BLaER1 treated with 17β-estradiol and CSF1 and Interleukin-3, amounts not matched to agents 10 nM and 100 nM (cell line): ENCODE data around the gene EFCC1.

Source experiments
- H3K27ac ChIP-seq, 11 experiments: shearing (Covaris generic); formaldehyde crosslinking; 2 replicates each; pipeline ENCODE4 v1.8.1; 2022
- H3K27me3 ChIP-seq, 11 experiments: shearing (Covaris generic); formaldehyde crosslinking; 2 replicates each; pipeline ENCODE4 v1.8.1; 2022
- H3K36me3 ChIP-seq, 11 experiments: shearing (Covaris generic); formaldehyde crosslinking; 2 replicates each; pipeline ENCODE4 v1.8.1; 2022
- H3K4me1 ChIP-seq, 10 experiments: shearing (Covaris generic); formaldehyde crosslinking; 2 replicates each; pipeline ENCODE4 v1.8.1; 2022
- H3K4me2 ChIP-seq, 11 experiments: shearing (Covaris generic); formaldehyde crosslinking; 2 replicates each; pipeline ENCODE4 v1.8.1; 2022
- H3K4me3 ChIP-seq, 10 experiments: shearing (Covaris generic); formaldehyde crosslinking; 2 replicates each; pipeline ENCODE4 v1.8.1; 2022
- H3K9ac ChIP-seq, 11 experiments: shearing (Covaris generic); formaldehyde crosslinking; 2 replicates each; pipeline ENCODE4 v1.8.1; 2022
- H3K9me3 ChIP-seq, 11 experiments: shearing (Covaris generic); formaldehyde crosslinking; replicated peaks in 1 of 11; 2 replicates each; pipeline ENCODE4 v1.8.1; 2022
- H4K20me1 ChIP-seq, 11 experiments: shearing (Covaris generic); formaldehyde crosslinking; 2 replicates each; pipeline ENCODE4 v1.8.1; 2022
- Cebpa-rat ChIP-seq, 11 experiments: shearing (Covaris generic); IDR thresholded peaks; 2 replicates each; pipeline ENCODE4 v1.8.1; 2022

The EFCC1 gene

DNA sequence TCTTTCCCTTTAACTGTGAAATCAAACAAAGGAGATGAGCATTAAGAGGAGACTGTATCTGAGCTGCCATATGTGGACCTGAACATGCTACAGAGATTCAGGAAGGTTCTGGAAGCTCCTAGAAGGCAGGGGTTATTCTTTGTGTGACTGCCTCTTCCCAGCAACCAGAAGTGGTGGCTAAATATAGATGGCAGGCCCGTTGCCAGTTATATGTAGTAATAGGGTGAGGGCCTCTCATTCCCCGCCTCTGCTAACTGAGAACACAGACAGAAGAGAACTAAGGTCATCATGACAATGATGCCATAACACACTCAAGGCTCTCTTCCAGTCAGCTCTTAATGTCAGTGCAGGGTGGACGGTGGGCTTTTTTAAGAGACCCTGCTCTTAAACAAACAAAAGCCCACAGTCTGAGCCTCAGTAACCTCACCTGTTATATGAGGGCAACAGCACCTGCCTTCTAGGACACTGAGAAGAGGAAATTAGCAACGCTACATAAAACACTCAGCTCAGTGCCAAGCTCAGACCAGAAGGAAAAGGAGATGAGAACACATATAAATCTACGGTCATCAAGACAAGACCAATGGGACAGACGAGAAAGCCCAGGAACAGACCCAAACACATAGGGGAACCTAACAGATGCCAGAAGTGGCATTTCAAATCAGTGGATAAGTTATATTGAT, 29.5 kb upstream of the EFCC1 start:
- no peaks in the 10 kb centered on the region for H3K36me3 ChIP-seq
- H4K20me1 ChIP-seq: no peaks in the 10 kb centered on the region
- H3K27me3 ChIP-seq: no peaks in the 10 kb centered on the region
- TF ChIP-seq Cebpa-rat (IDR thresholded peaks at IDR 0.05): no peak
- H3K27ac ChIP-seq: peak overlapping the region in 4 of 11 experiments; percentile 6 to 37 (median 10); a peak in 3 of 22 replicates
- no peak overlapping the region for H3K4me3 ChIP-seq
- peak overlapping the region; percentile 13 to 57 (median 45); a peak in 21 of 22 replicates for H3K4me2 ChIP-seq
- peak overlapping the region in 2 of 11 experiments; percentile 9 to 11; a peak in 3 of 22 replicates for H3K9ac ChIP-seq
- H3K9me3 ChIP-seq: no peaks in the 10 kb centered on the region
- peaks cover 28 to 35% (median 33%) of the 10 kb centered on the region in 10 experiments for H3K4me1 ChIP-seq

DNA sequence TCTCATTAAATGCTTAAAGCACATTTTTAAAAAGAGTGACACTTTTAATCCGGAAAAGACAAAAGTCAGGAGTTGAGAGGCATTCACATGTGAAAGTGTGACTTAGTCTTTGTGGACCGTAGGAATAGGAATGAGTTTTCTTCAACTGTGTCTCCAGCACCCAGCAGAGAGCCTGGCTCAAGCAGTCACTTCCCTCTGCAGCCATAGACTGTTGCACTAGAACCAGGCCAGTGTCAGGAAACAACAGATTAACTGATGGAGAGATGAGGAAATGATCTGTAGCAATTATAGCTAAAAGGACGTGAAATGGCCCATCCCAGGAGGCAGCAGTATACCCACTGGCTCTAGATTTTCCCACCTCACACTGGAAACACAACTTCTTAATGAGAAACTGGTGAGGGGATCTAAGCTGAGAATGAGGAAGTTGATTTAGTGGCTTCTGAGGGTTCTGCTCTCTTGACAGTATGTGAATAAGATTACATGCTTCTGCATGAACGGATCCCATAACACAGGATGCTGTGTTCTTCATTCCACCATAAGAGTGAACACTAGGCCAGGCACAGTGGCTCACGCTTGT, 27.0 kb upstream of the EFCC1 start:
- no peak overlapping the region for H3K4me3 ChIP-seq
- no peak for TF ChIP-seq Cebpa-rat (IDR thresholded peaks at IDR 0.05)
- peaks cover 28 to 35% (median 33%) of the 10 kb centered on the region in 10 experiments for H3K4me1 ChIP-seq
- H3K4me2 ChIP-seq: peak overlapping the region; percentile 4 to 52 (median 34); a peak in 21 of 22 replicates
- H3K9ac ChIP-seq: no peak overlapping the region
- 0 out of 22 replicates have a peak overlapping the region, but pooled peaks of 2 of the 11 experiments have one; percentile 6 to 17 for H3K27ac ChIP-seq
- H4K20me1 ChIP-seq: no peaks in the 10 kb centered on the region
- H3K9me3 ChIP-seq: no peaks in the 10 kb centered on the region
- H3K27me3 ChIP-seq: no peaks in the 10 kb centered on the region
- no peaks in the 10 kb centered on the region for H3K36me3 ChIP-seq

DNA sequence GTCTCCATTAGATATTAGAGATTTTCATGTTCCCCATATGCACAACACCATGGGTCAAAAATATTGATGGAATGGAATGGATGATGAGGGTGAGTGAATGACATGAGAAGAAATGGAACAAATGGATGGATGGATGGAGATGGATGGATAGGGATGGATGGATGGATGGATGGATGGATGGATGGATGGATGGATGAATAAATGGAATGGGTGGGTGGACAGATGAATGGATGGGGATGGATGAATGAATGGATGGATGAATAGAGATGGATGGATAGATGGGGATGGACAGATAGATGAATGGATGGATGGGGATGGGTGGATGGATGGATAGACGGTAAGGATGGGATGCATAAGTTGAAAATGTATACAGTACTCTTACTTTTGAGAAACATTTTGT, 25.8 kb upstream of the EFCC1 start:
- Histone ChIP-seq H3K9ac (no peak overlapping the region), H3K27me3 (no peaks in the 10 kb centered on the region), H3K27ac (no peak overlapping the region), H3K4me3 (no peak overlapping the region), H3K9me3 (no peaks in the 10 kb centered on the region), H3K4me1 (peaks cover 28 to 35% (median 33%) of the 10 kb centered on the region in 10 experiments), H3K36me3 (no peaks in the 10 kb centered on the region), H3K4me2 (no peak overlapping the region), H4K20me1 (no peaks in the 10 kb centered on the region)
- TF ChIP-seq Cebpa-rat (IDR thresholded peaks at IDR 0.05): no peak

DNA sequence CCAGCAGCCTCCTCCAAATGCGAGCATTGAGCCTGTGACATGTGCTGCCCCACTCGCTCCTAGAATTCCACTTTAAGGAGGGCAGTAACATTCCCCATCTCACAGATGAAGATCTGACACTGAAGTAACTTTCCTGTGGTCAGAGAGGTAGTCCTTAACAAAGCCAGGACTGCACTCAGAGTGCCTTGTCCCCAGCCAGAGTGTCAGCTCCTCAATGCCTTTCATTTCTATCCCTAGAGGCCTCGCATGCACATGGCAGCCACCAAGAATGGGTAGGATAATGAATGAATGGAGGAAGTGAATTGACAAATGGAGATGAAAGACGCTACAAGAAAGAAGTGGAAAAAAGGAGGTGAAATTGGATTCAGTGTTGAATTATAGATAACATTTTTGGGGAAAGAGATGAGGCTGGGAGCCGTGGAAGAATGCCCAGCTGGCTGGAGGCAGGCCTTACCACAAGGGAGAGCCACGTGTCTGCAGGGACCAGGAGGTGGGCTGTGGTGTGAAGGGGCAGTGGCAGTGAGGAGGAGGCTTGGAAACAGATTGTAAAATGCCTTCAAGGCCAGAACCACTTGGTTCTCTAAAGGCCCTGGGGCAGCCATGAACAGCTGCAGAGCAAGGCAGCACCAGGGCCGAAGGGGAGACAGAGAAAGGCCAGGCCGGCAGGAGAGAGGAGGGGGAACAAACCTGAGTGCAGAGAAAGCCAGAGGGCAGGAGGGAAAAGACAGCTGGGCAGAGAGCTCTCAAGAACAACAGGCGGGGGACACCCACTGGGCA, 17.6 kb upstream of the EFCC1 start:
- Histone ChIP-seq H3K27me3 (no peaks in the 10 kb centered on the region), H3K4me2 (0 out of 22 replicates have a peak overlapping the region, but pooled peaks of 2 of the 11 experiments have one; percentile 1 to 2), H3K4me3 (no peak overlapping the region), H3K36me3 (no peaks in the 10 kb centered on the region), H3K27ac (no peak overlapping the region), H3K9ac (no peak overlapping the region), H3K4me1 (peaks cover 7 to 25% (median 12%) of the 10 kb centered on the region in 10 experiments), H4K20me1 (no peaks in the 10 kb centered on the region), H3K9me3 (no peaks in the 10 kb centered on the region)
- no peak for TF ChIP-seq Cebpa-rat (IDR thresholded peaks at IDR 0.05)

DNA sequence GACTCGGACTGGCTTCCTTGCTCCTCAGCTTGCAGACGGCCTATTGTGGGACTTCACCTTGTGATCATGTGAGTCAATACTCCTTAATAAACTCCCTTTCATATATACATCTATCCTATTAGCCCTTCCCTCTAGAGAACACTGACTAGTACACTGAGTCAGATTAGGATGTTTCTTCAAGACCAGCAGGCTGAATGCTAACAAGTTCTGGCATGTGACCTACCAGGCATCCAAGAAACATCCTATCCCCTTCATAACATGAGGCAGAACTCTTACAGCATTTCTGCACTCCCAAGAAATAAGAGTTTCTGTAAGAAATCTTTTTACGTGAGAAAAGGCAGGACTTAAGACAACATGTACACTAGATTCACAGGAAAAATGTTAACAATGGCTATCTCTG, 16.5 kb upstream of the EFCC1 start:
- H3K4me2 ChIP-seq: no peak overlapping the region
- no peaks in the 10 kb centered on the region for H3K27me3 ChIP-seq
- H3K9ac ChIP-seq: no peak overlapping the region
- no peaks in the 10 kb centered on the region for H3K36me3 ChIP-seq
- H3K9me3 ChIP-seq: no peaks in the 10 kb centered on the region
- H3K4me3 ChIP-seq: no peak overlapping the region
- H3K4me1 ChIP-seq: peaks cover 7 to 25% (median 12%) of the 10 kb centered on the region in 10 experiments
- no peak for TF ChIP-seq Cebpa-rat (IDR thresholded peaks at IDR 0.05)
- H3K27ac ChIP-seq: no peak overlapping the region
- H4K20me1 ChIP-seq: no peaks in the 10 kb centered on the region

DNA sequence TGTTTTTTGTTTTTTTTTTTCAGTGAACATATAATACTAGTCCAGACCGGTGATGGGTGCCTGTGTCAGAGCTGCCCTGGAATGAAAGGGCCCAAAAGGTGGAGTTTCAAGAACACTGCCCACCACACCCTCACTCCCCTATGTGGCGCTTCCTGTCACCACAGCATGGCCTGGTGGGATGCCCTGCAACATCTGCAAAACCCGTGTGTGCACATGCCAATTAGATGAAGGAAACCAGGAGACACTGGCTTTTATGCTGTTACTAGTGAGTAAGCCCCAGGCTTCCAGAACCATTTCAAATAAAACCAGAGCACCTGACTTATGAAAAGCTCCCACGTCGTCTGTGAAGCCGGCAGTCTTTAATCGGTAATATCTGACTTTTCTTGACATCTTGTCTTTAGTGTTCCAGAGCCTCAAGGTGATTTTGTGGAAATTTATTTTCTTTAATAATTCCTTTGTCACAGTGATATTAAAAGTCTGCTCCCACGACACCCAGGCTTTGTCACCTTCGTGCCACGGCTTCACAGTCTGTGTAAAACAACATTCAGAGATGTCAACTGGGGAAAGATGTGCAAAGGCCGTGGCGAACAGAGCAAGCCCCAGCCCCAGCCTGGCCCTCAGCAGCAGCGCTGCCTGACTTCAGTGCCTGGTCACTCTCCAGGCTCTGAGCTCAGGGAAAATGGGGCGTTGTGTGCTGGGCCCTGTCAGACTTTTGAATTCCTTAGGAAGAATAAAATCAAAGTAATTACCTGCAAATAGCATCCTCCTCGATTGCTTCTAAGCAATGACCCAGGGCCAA, 13.6 kb upstream of the EFCC1 start:
- Histone ChIP-seq H4K20me1 (no peaks in the 10 kb centered on the region), H3K9me3 (no peaks in the 10 kb centered on the region), H3K4me3 (no peak overlapping the region), H3K4me1 (peaks cover 0 to 16% (median 2%) of the 10 kb centered on the region in 10 experiments; a peak in 14 of 20 replicates), H3K4me2 (no peak overlapping the region; a peak in 1 of 22 replicates), H3K27me3 (no peaks in the 10 kb centered on the region; a peak in 1 of 22 replicates), H3K9ac (no peak overlapping the region), H3K27ac (no peak overlapping the region), H3K36me3 (no peaks in the 10 kb centered on the region)
- no peak for TF ChIP-seq Cebpa-rat (IDR thresholded peaks at IDR 0.05)

DNA sequence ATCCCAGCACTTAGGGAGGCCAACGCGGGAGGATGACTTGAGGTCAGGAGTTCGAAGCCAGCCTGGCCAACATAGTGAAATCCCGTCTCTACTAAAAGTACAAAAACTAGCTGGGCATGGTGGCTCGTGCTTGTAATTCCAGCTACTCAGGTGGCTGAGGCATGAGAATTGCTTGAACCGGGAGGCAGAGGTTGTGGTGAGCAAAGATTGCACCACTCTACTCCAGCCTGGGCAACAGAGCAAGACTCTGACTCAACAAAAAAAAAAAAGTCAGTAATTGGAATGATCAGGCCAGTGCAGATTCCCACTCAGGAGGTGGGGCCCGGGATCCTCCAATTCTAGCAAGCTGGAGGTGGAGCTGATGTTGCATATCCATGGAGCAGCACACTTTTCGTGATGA, 12.8 kb upstream of the EFCC1 start:
- Histone ChIP-seq H3K36me3 (no peaks in the 10 kb centered on the region), H3K27me3 (peaks cover 0 to 7% (median 0%) of the 10 kb centered on the region in 11 experiments; a peak in 8 of 22 replicates), H3K4me1 (peaks cover 0 to 12% (median 3%) of the 10 kb centered on the region in 10 experiments; a peak in 16 of 20 replicates), H3K9ac (no peak overlapping the region), H3K9me3 (no peaks in the 10 kb centered on the region), H3K27ac (no peak overlapping the region), H4K20me1 (no peaks in the 10 kb centered on the region), H3K4me3 (no peak overlapping the region), H3K4me2 (no peak overlapping the region)
- TF ChIP-seq Cebpa-rat (IDR thresholded peaks at IDR 0.05): no peak

DNA sequence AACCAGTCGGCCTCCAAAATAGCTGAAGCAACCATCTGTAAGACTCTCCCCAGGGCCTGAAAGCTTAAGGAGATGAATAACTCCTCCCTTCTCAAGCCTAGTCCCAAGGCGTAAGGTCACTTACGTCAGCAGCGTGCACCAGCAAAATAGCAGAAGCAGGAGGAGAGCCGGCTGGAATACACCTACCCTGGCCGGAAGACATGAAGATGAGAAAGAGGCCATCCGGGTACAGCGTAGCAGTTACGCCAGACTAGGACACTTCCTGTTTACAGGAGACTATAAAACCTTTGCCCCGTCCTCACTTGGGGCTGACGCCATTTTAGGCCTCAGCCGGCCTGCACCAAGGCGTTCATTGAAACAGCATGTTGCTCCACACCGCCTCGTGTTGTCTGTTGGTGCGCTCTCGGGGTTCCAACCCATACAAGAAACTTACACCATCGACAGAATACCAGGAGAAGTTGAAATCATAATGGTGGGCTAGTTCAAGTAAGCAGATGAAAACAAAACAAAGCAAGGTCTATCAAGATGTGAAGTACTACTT, 9.7 kb upstream of the EFCC1 start:
- H4K20me1 ChIP-seq: no peaks in the 10 kb centered on the region; a peak in 1 of 22 replicates
- H3K27ac ChIP-seq: no peak overlapping the region
- H3K4me3 ChIP-seq: no peak overlapping the region
- no peak overlapping the region for H3K4me2 ChIP-seq
- H3K9me3 ChIP-seq: no peaks in the 10 kb centered on the region
- no peak overlapping the region for H3K9ac ChIP-seq
- no peak for TF ChIP-seq Cebpa-rat (IDR thresholded peaks at IDR 0.05)
- peaks cover 0 to 12% (median 0%) of the 10 kb centered on the region in 11 experiments; a peak in 8 of 22 replicates for H3K27me3 ChIP-seq
- H3K36me3 ChIP-seq: no peaks in the 10 kb centered on the region
- peaks cover 29 to 41% (median 34%) of the 10 kb centered on the region in 10 experiments for H3K4me1 ChIP-seq
